ENCODE measurements around the gene ZNF776.

- no peak for TF ChIP-seq EZH2 (IDR thresholded peaks at IDR 0.05; ENCODE audit: low read length, unreplicated experiment)
- TF ChIP-seq CTCF (conservative IDR thresholded peaks at IDR 0.05; ENCODE audit: low read depth, low read length): no peak
- no peak for TF ChIP-seq EZH2phosphoT487 (IDR thresholded peaks at IDR 0.05; ENCODE audit: borderline replicate concordance, low read length)
These were observed 1.4 kb downstream of the ZNF776 start for GRCh38 chr19:57748029-57748428.
